Measurements from ENCODE around the gene EGFR.

The EGFR gene

DNA sequence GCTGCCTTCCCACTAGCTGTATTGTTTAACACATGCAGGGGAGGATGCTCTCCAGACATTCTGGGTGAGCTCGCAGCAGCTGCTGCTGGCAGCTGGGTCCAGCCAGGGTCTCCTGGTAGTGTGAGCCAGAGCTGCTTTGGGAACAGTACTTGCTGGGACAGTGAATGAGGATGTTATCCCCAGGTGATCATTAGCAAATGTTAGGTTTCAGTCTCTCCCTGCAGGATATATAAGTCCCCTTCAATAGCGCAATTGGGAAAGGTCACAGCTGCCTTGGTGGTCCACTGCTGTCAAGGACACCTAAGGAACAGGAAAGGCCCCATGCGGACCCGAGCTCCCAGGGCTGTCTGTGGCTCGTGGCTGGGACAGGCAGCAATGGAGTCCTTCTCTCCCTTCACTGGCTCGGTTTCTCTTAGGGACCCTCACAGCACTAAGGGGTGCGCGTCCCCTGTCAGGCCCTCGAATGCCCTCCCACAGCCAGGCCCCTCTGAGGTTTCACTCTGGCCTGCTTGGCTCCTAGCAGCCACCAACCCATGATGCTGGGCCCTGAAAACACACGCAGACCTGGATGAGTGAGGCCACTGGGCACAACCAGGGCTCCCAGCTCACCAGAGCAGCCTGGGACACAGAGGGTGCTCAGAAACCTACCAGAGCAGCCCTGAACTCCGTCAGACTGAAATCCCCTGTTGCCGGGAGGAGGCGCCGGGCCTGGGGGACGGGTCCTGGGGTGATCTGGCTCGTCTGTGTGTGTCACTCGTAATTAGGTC is 173.3 kb downstream of the EGFR start:
- no peak for DNase-seq
- 0 out of 2 replicates have a peak, but pooled peaks cover 2% of the 10 kb centered on the region for H4K20me1 ChIP-seq (ENCODE audit: insufficient read depth, low read length)
- H3K9me3 ChIP-seq (ENCODE audit: insufficient read depth, low read length, severe bottlenecking), result no peaks in the 10 kb centered on the region
- H3K4me3 ChIP-seq (ENCODE audit: low read depth in 1 of 2, low read length in 2 of 2), result no peak overlapping the region
- H2AFZ ChIP-seq (ENCODE audit: low read depth, low read length), result no peak overlapping the region
- no peak overlapping the region for H3K27ac ChIP-seq (ENCODE audit: low read length)
- no peaks in the 10 kb centered on the region for H3K4me1 ChIP-seq (ENCODE audit: insufficient read depth, low read length)
- no peak overlapping the region for H3K9ac ChIP-seq (ENCODE audit: low read depth, low read length)
- no peaks in the 10 kb centered on the region for H3K27me3 ChIP-seq (ENCODE audit: insufficient read depth, low read length, poor library complexity)
- no peaks in the 10 kb centered on the region for H3K36me3 ChIP-seq (ENCODE audit: insufficient read depth, low read length)
- no peak for ATAC-seq (ENCODE audit: insufficient read depth, low read depth)
- H3K79me2 ChIP-seq (ENCODE audit: insufficient read depth, low read length), result no peaks in the 10 kb centered on the region
- H3K4me2 ChIP-seq (ENCODE audit: insufficient read depth, low read length), result no peak overlapping the region
- no peak for TF ChIP-seq EZH2 (IDR thresholded peaks at IDR 0.05; ENCODE audit: borderline replicate concordance, low read depth, low read length, severe bottlenecking)
- TF ChIP-seq, protein P1, sequence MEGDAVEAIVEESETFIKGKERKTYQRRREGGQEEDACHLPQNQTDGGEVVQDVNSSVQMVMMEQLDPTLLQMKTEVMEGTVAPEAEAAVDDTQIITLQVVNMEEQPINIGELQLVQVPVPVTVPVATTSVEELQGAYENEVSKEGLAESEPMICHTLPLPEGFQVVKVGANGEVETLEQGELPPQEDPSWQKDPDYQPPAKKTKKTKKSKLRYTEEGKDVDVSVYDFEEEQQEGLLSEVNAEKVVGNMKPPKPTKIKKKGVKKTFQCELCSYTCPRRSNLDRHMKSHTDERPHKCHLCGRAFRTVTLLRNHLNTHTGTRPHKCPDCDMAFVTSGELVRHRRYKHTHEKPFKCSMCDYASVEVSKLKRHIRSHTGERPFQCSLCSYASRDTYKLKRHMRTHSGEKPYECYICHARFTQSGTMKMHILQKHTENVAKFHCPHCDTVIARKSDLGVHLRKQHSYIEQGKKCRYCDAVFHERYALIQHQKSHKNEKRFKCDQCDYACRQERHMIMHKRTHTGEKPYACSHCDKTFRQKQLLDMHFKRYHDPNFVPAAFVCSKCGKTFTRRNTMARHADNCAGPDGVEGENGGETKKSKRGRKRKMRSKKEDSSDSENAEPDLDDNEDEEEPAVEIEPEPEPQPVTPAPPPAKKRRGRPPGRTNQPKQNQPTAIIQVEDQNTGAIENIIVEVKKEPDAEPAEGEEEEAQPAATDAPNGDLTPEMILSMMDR (IDR thresholded peaks at IDR 0.05; ENCODE audit: borderline replicate concordance, extremely low read depth, low read length, poor library complexity, severe bottlenecking), result no peak

DNA sequence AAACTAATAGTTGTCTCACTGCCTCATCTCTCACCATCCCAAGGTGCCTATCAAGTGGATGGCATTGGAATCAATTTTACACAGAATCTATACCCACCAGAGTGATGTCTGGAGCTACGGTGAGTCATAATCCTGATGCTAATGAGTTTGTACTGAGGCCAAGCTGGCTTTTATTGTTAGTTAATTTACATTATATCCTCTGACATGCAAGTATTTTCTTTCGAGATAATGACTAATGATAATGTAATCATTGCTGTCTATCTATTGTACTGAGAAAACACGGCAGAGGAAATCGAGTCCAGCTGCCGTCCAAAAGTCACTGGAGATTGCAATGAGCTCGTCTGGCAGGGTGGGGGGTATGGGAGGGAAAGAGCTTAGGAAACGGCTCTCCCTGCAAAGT is 173.9 kb downstream of the EGFR start:
- no peak overlapping the region for H2AFZ ChIP-seq (ENCODE audit: low read depth, low read length)
- no peak for DNase-seq

GRCh38 chr7:55193245-55193644 is 174.4 kb downstream of the EGFR start:
- H3K36me3 ChIP-seq (ENCODE audit: insufficient read depth, low read length), result no peaks in the 10 kb centered on the region
- ATAC-seq (ENCODE audit: insufficient read depth, low read depth), result no peak
- no peak for DNase-seq
- 0 out of 2 replicates have a peak, but pooled peaks cover 2% of the 10 kb centered on the region for H4K20me1 ChIP-seq (ENCODE audit: insufficient read depth, low read length)
- H3K27ac ChIP-seq (ENCODE audit: low read length), result no peak overlapping the region
- H3K9me3 ChIP-seq (ENCODE audit: insufficient read depth, low read length, severe bottlenecking), result no peaks in the 10 kb centered on the region
- TF ChIP-seq, protein P1 (IDR thresholded peaks at IDR 0.05; ENCODE audit: borderline replicate concordance, extremely low read depth, low read length, poor library complexity, severe bottlenecking), result no peak
- TF ChIP-seq EZH2 (IDR thresholded peaks at IDR 0.05; ENCODE audit: borderline replicate concordance, low read depth, low read length, severe bottlenecking), result no peak
- no peaks in the 10 kb centered on the region for H3K4me1 ChIP-seq (ENCODE audit: insufficient read depth, low read length)
- H3K79me2 ChIP-seq (ENCODE audit: insufficient read depth, low read length), result no peaks in the 10 kb centered on the region
- no peak overlapping the region for H3K4me3 ChIP-seq (ENCODE audit: low read depth in 1 of 2, low read length in 2 of 2)
- H2AFZ ChIP-seq (ENCODE audit: low read depth, low read length), result no peak overlapping the region
- H3K9ac ChIP-seq (ENCODE audit: low read depth, low read length), result no peak overlapping the region
- no peaks in the 10 kb centered on the region for H3K27me3 ChIP-seq (ENCODE audit: insufficient read depth, low read length, poor library complexity)
- H3K4me2 ChIP-seq (ENCODE audit: insufficient read depth, low read length), result no peak overlapping the region

More for the DNA sequence above, 173.9 kb downstream of the EGFR start:
- Histone ChIP-seq H3K4me1 (ENCODE audit: insufficient read depth, low read length) (no peaks in the 10 kb centered on the region), H3K36me3 (ENCODE audit: insufficient read depth, low read length) (no peaks in the 10 kb centered on the region), H3K4me3 (ENCODE audit: low read depth in 1 of 2, low read length in 2 of 2) (no peak overlapping the region), H3K9me3 (ENCODE audit: insufficient read depth, low read length, severe bottlenecking) (no peaks in the 10 kb centered on the region), H3K27ac (ENCODE audit: low read length) (no peak overlapping the region), H3K79me2 (ENCODE audit: insufficient read depth, low read length) (no peaks in the 10 kb centered on the region), H3K9ac (ENCODE audit: low read depth, low read length) (no peak overlapping the region), H3K27me3 (ENCODE audit: insufficient read depth, low read length, poor library complexity) (no peaks in the 10 kb centered on the region), H3K4me2 (ENCODE audit: insufficient read depth, low read length) (no peak overlapping the region), H4K20me1 (ENCODE audit: insufficient read depth, low read length) (0 out of 2 replicates have a peak, but pooled peaks cover 2% of the 10 kb centered on the region)
- no peak for ATAC-seq (ENCODE audit: insufficient read depth, low read depth)
- no peak for TF ChIP-seq EZH2 (IDR thresholded peaks at IDR 0.05; ENCODE audit: borderline replicate concordance, low read depth, low read length, severe bottlenecking)
- TF ChIP-seq, protein P1 (IDR thresholded peaks at IDR 0.05; ENCODE audit: borderline replicate concordance, extremely low read depth, low read length, poor library complexity, severe bottlenecking), result no peak
